Measurements from ENCODE around the gene ZSWIM1. TPM values are rescaled to one million over a fixed set of nuclear protein-coding genes. Genes with fewer than 3 reads are reported as not detected.

ZSWIM1 gene
- total and polyA plus RNA-seq, 2 of the 4 experiments (the other 2 are of a cell fraction), result 4.2 to 10.0 TPM

DNA sequence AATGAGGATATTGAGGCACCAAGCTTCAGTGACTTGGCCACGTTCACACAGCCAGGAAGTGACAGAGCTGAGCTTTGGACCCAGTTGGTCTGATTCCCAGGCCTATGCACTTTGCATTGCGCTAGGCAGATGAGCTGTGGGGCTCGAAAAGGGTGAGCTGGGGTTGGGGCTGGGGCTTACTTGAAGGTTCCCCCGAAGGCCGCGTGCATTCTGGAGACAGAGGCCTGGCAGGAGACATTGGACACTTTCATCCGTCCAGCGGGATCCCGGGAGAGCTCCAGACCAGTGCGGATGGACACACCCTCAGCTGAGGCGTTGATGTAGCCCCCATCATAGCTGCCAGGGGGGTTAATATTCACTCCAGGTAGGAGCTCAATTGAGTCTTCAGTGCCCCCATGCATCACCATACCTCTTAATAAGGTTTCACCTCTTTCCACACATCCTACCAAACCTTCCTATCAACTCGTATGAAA, 28.3 kb downstream of the ZSWIM1 start:
- no peak overlapping the region for H2BK5ac ChIP-seq (ENCODE audit: low read depth, low read length, poor library complexity, severe bottlenecking)
- no peak overlapping the region for H2AFZ ChIP-seq (replicated peaks; ENCODE audit: low read length, poor library complexity)
- H3K56ac ChIP-seq (ENCODE audit: extremely low read depth, insufficient read depth, low read length), result no peak overlapping the region
- no peak overlapping the region for H3K14ac ChIP-seq (replicated peaks; ENCODE audit: low read depth, low read length)
- H2BK15ac ChIP-seq (ENCODE audit: low read depth, low read length), result no peak overlapping the region
- H3K27ac ChIP-seq (ENCODE audit: insufficient read depth, low read length), result no peak overlapping the region
- peaks cover 28% of the 10 kb centered on the region; the same call in 1 of the 2 replicates for H3K36me3 ChIP-seq (ENCODE audit: control insufficient read depth, insufficient read depth, low read length)
- peaks cover 16% of the 10 kb centered on the region for H3K4me1 ChIP-seq (ENCODE audit: control insufficient read depth, insufficient read depth, low read length)
- no peak overlapping the region for H4K91ac ChIP-seq (ENCODE audit: insufficient read depth, low read depth, low read length)
- no peak overlapping the region for H4K8ac ChIP-seq (ENCODE audit: low read depth in 2 of 2, low read length in 2 of 2)
- H3K4me3 ChIP-seq (ENCODE audit: insufficient read depth, low read depth, low read length), result no peak overlapping the region
- H4K20me1 ChIP-seq (ENCODE audit: insufficient read depth, low read length), result peaks cover 5% of the 10 kb centered on the region; the same call in 1 of the 2 replicates
- POLR2A ChIA-PET (ENCODE audit: unreplicated experiment), result no interaction called here
- no peak overlapping the region for H2BK20ac ChIP-seq (ENCODE audit: low read depth, low read length)
- 96% methylated on average over 9 of the region's 12 CpGs; no CpG with 5 or more reads in 1 of the 2 experiments for WGBS, 2 experiments (ENCODE audit: extremely low coverage in 2 of 2, insufficient read length in 1 of 2)
- H2AK5ac ChIP-seq (ENCODE audit: low read depth, low read length), result no peak overlapping the region
- H3K9me3 ChIP-seq (ENCODE audit: control insufficient read depth, insufficient read depth, low read length), result no peaks in the 10 kb centered on the region
- ATAC-seq (ENCODE audit: low read depth) (no peak), DNase-seq (no peak)
- no peak overlapping the region for H2AK9ac ChIP-seq (replicated peaks; ENCODE audit: low read depth, low read length, poor library complexity)
- no peak overlapping the region for H3K4ac ChIP-seq (ENCODE audit: low read depth, low read length)
- no peak overlapping the region for H2BK120ac ChIP-seq (ENCODE audit: low read depth, low read length)
- H3K4me2 ChIP-seq (ENCODE audit: low read depth, low read length), result no peak overlapping the region
- H3K23ac ChIP-seq (ENCODE audit: low read depth, low read length), result no peak overlapping the region
- intact Hi-C loops (cut with micrococcal nuclease), result no loop called here
- no peak for TF ChIP-seq MXI1 (IDR thresholded peaks at IDR 0.05; ENCODE audit: borderline replicate concordance, low read depth, low read length)
- TF ChIP-seq MAFK (IDR thresholded peaks at IDR 0.05; ENCODE audit: low read depth, low read length), result no peak
- no peak for TF ChIP-seq MAZ (IDR thresholded peaks at IDR 0.05; ENCODE audit: borderline replicate concordance, low read depth, low read length)
- TF ChIP-seq, protein P1, sequence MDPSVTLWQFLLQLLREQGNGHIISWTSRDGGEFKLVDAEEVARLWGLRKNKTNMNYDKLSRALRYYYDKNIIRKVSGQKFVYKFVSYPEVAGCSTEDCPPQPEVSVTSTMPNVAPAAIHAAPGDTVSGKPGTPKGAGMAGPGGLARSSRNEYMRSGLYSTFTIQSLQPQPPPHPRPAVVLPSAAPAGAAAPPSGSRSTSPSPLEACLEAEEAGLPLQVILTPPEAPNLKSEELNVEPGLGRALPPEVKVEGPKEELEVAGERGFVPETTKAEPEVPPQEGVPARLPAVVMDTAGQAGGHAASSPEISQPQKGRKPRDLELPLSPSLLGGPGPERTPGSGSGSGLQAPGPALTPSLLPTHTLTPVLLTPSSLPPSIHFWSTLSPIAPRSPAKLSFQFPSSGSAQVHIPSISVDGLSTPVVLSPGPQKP (IDR thresholded peaks at IDR 0.05; ENCODE audit: borderline replicate concordance, low read depth, low read length), result no peak
- peaks cover 5 to 26% of the 10 kb centered on the region in 2 experiments; a peak in 3 of 4 replicates for H3K79me1 ChIP-seq (ENCODE audit: low read depth in 1 of 2, low read length in 2 of 2)
- H3K18ac ChIP-seq (ENCODE audit: low read depth, low read length), result no peak overlapping the region
- no peak overlapping the region for H3K9ac ChIP-seq (ENCODE audit: low read depth, low read length)
- H3K9me1 ChIP-seq (ENCODE audit: insufficient read depth, low read length), result peaks cover 27% of the 10 kb centered on the region
- dilution Hi-C loops (cut with HindIII; ENCODE audit: low sequenced_read_pairs, unreplicated experiment), result no loop called here
- no peak overlapping the region for H4K5ac ChIP-seq (ENCODE audit: low read depth, low read length)
- CTCF ChIA-PET, result no interaction called here
- in situ Hi-C loops (cut with MboI; ENCODE audit: low sequenced_read_pairs), result loop anchor here (25.0 kb wide), 1 partner anchor 572 kb away; the partner anchor contains the start of gene SDC4
- no peaks in the 10 kb centered on the region for H3K27me3 ChIP-seq (ENCODE audit: control insufficient read depth, insufficient read depth, low read length)
- BruUV-seq (replicated peaks), result no TSS peak
